Measurements from ENCODE around the gene HMGCL.

Gene HMGCL

GRCh38 chr1:23772854-23773242, 52.4 kb downstream of the HMGCL start:
- DNase-seq: no peak

DNA sequence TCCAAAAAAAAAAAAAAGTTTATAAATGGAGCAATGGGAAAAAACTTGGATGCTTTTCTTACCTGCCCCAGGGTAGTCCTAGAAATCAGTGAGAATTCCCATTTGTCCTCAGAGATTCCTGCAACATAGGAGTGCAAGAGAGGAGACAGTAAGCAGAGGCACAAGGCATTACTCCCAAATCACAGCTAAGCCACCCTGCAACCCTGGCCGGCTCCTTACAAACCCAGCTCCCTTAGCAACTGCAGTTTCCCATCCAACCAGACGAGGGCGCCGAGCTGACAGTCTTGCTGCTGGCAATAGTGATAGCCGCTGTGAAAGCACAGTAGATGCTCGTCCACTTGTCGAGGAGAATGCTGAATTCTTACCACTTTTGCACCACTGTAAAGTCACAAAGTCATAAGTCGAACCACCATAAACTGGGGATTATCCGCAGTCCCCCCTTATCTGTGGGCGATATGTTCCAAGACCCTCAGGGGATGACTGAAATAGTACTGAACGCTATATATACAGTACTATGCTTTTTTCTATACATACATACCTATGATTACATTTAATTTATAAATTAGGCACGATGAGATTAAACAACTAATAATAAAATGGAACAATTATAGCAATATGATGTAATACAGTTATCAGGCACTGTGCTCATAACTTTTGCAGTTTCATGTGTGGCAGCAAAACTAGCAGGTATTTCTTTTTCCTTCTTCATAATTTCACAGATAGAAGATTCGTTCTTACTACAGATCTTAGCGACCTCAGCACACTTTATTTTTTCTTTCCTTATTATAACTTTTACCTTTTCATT, 53.0 kb downstream of the HMGCL start:
- peak; percentile 73 for DNase-seq

GRCh38 chr1:23768733-23769132, 56.5 kb downstream of the HMGCL start:
- no peak for DNase-seq

GRCh38 chr1:23763041-23763577, 62.1 kb downstream of the HMGCL start:
- no peak for DNase-seq

GRCh38 chr1:23759277-23759676, 66.0 kb downstream of the HMGCL start:
- no peak for DNase-seq

DNA sequence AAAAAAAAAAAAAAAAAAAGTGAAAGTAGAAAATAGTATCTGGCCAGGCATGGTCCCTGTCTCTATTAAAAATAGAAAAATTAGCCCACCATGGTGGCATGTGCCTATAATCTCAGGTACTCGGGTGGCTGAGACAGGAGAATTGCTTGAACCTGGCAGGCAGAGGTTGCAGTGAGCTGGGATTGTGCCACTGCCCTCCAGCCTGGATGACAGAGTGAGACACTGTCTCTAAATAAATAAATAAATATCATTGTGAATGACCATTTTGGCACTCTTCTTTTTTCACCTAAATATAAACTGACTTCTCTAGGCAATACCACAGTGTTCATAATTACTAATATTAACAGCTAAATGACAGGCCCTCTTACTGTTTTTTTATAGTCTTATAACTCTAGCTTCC, 67.4 kb downstream of the HMGCL start:
- DNase-seq: no peak

DNA sequence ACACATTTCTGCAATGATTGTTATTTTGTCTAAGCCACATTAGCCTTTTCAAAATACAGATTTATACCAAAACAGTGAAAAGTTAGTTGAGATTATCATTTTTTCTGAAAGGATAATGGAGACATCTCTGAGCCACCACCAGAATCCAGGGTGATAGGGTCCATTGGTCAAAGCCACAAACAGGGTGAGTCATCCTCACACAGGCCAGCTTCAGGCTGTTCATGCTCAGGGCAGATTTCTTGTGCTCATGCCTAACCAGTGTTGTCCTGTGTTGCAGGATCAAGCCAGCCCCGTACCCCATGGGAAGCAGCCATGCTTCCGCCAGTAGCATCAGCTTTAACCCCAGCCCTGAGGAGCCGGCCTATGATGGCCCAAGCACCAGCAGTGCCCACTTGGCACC, 68.6 kb downstream of the HMGCL start:
- DNase-seq: peak; percentile 10

- DNase-seq: no peak
Observed at GRCh38 chr1:23752909-23753308, 72.3 kb downstream of the HMGCL start.
